Measurements from ENCODE around the gene TMEM175.

The TMEM175 gene

GRCh38 chr4:899556-899906 is 32.7 kb upstream of the TMEM175 start:
- no peak for DNase-seq

GRCh38 chr4:900073-900472 is 32.2 kb upstream of the TMEM175 start:
- no peak for DNase-seq

GRCh38 chr4:900721-901120 is 31.5 kb upstream of the TMEM175 start:
- DNase-seq, result no peak

- DNase-seq, result no peak
Measured at GRCh38 chr4:901192-901910, 30.9 kb upstream of the TMEM175 start.

- DNase-seq, result no peak
Measured at GRCh38 chr4:903066-904046, 28.9 kb upstream of the TMEM175 start.

GRCh38 chr4:905485-906338 is 26.5 kb upstream of the TMEM175 start:
- no peak for DNase-seq

GRCh38 chr4:906339-907102 is 25.7 kb upstream of the TMEM175 start:
- no peak for DNase-seq

- DNase-seq, result no peak
Measured at GRCh38 chr4:907103-907400, 25.2 kb upstream of the TMEM175 start.

GRCh38 chr4:907691-908425 is 24.4 kb upstream of the TMEM175 start:
- no peak for DNase-seq

- DNase-seq, result no peak
Measured at GRCh38 chr4:909131-909571, 23.1 kb upstream of the TMEM175 start.

- DNase-seq, result no peak
Measured at GRCh38 chr4:909821-910220, 22.4 kb upstream of the TMEM175 start.

- DNase-seq, result no peak
Measured at GRCh38 chr4:910366-911091, 21.7 kb upstream of the TMEM175 start.

GRCh38 chr4:911221-911751 is 21.0 kb upstream of the TMEM175 start:
- DNase-seq, result no peak

- DNase-seq, result no peak
Measured at GRCh38 chr4:911871-912490, 20.3 kb upstream of the TMEM175 start.

- no peak for DNase-seq
Measured at GRCh38 chr4:912548-913279, 19.5 kb upstream of the TMEM175 start.

- DNase-seq, result no peak
Measured at GRCh38 chr4:913280-913618, 19.0 kb upstream of the TMEM175 start.

- no peak for DNase-seq
Measured at GRCh38 chr4:914531-914930, 17.7 kb upstream of the TMEM175 start.

- DNase-seq, result no peak
Measured at GRCh38 chr4:915041-915474, 17.2 kb upstream of the TMEM175 start.

- no peak for DNase-seq
Measured at GRCh38 chr4:915595-915994, 16.7 kb upstream of the TMEM175 start.

- DNase-seq, result no peak
Measured at GRCh38 chr4:917466-917865, 14.8 kb upstream of the TMEM175 start.
